Liver (tissue), 9 donors: ENCODE results near the gene ABHD8. TPM values are rescaled to one million over a fixed set of nuclear protein-coding genes. Genes with fewer than 3 reads are reported as not detected.

Source experiments
- DNase-seq: peaks from one replicate; pipeline ENCODE4 v3.0.0-alpha.2; 2017; ENCODE audit warnings: low spot score
- H3K27ac ChIP-seq, 2 donors: one replicate each; pipeline ENCODE4 v1.7.0; 2013; ENCODE audit warnings: inconsistent platforms in 2 of 2, low read length in 2 of 2, control low read depth in 1 of 2, low read depth in 1 of 2, mild to moderate bottlenecking in 1 of 2
- H3K27me3 ChIP-seq, 4 donors: one replicate each; pipeline versions ENCODE4 v1.6.1 to v1.7.0; 2013; ENCODE audit warnings: low read length in 3 of 4, inconsistent platforms in 1 of 4, mild to moderate bottlenecking in 1 of 4, moderate library complexity in 1 of 4; ENCODE audit not compliant: control insufficient read depth in 4 of 4, insufficient read depth in 4 of 4
- H3K36me3 ChIP-seq, 4 donors: one replicate each; pipeline versions ENCODE4 v1.6.1 to v1.7.0; 2013; ENCODE audit warnings: low read length in 3 of 4, mild to moderate bottlenecking in 3 of 4, low read depth in 1 of 4, moderate library complexity in 1 of 4; ENCODE audit not compliant: control insufficient read depth in 4 of 4, insufficient read depth in 3 of 4
- H3K4me1 ChIP-seq, 4 donors: one replicate each; pipeline versions ENCODE4 v1.6.1 to v1.7.0; 2013; ENCODE audit warnings: low read length in 3 of 4, mild to moderate bottlenecking in 3 of 4, moderate library complexity in 1 of 4; ENCODE audit not compliant: control insufficient read depth in 4 of 4, insufficient read depth in 4 of 4
- H3K4me3 ChIP-seq, 3 donors: one replicate each; pipeline versions ENCODE4 v1.6.1 to v1.7.0; 2013; ENCODE audit warnings: low read length in 3 of 3, control low read depth in 1 of 3, low read depth in 1 of 3, mild to moderate bottlenecking in 1 of 3
- H3K9ac ChIP-seq, 2 donors: one replicate each; pipeline ENCODE4 v1.7.0; 2013; ENCODE audit warnings: low read length in 2 of 2, mild to moderate bottlenecking in 2 of 2, moderate library complexity in 2 of 2, control low read depth in 1 of 2, low read depth in 1 of 2
- H3K9me3 ChIP-seq, 4 donors: one replicate each; pipeline versions ENCODE4 v1.6.1 to v1.7.0; 2013; ENCODE audit warnings: low read length in 3 of 4; ENCODE audit not compliant: control insufficient read depth in 4 of 4
- EGR1 ChIP-seq, 2 donors: IDR thresholded peaks; 2 replicates each; pipeline ENCODE4 v1.6.1; 2016 to 2018; ENCODE audit warnings: antibody characterized with exemption in 2 of 2, low read depth in 2 of 2
- FOXA1 ChIP-seq: IDR thresholded peaks from 2 replicates; pipeline ENCODE4 v1.6.1; 2016; ENCODE audit warnings: antibody characterized with exemption
- FOXA2 ChIP-seq: IDR thresholded peaks from 2 replicates; pipeline ENCODE4 v1.6.1; 2016; ENCODE audit warnings: antibody characterized with exemption
- GABPA ChIP-seq, 2 donors: IDR thresholded peaks in 1 of 2; conservative IDR thresholded peaks in 1 of 2; 2 replicates each; pipeline ENCODE4 v1.6.1; 2016; ENCODE audit warnings: antibody characterized with exemption in 2 of 2, mild to moderate bottlenecking in 1 of 2, moderate library complexity in 1 of 2
- HNF4A ChIP-seq, 2 donors: conservative IDR thresholded peaks; 2 replicates each; pipeline ENCODE4 v1.6.1; 2016; ENCODE audit warnings: antibody characterized with exemption in 2 of 2, mild to moderate bottlenecking in 2 of 2
- HNF4G ChIP-seq: IDR thresholded peaks from 2 replicates; pipeline ENCODE4 v1.6.1; 2016; ENCODE audit warnings: antibody characterized with exemption
- JUND ChIP-seq, 2 donors: IDR thresholded peaks; 2 replicates each; pipeline ENCODE4 v1.6.1; 2016; ENCODE audit warnings: antibody characterized with exemption in 2 of 2
- NR2F2 ChIP-seq: IDR thresholded peaks from 2 replicates; pipeline ENCODE4 v1.6.1; 2016; ENCODE audit warnings: antibody characterized with exemption
- RXRA ChIP-seq, 2 donors: IDR thresholded peaks; 2 replicates each; pipeline ENCODE4 v1.6.1; 2017 to 2018; ENCODE audit warnings: antibody characterized with exemption in 2 of 2, mild to moderate bottlenecking in 1 of 2
- SP1 ChIP-seq: IDR thresholded peaks from 2 replicates; pipeline ENCODE4 v1.6.1; 2018; ENCODE audit warnings: antibody characterized with exemption, mild to moderate bottlenecking
- TAF1 ChIP-seq: conservative IDR thresholded peaks from 2 replicates; pipeline ENCODE4 v1.6.1; 2016; ENCODE audit warnings: antibody characterized with exemption, mild to moderate bottlenecking
- WGBS: extraction: QIAGEN DNeasy Blood & Tissue Kit; methylation state at CpG from one replicate; pipeline ENCODE4 v1.1.7; 2013; 5-methylcytosine and 5-hydroxymethylcytosine counted together
- polyA plus RNA-seq, 2 donors: library from polyadenylated mRNA; stranded (reverse) in 1 of 2; unstranded in 1 of 2; fragments of 200-250 nt in 1 of 2; fragments of >200 nt in 1 of 2; fragmentation: Nextera tagmentation in 1 of 2; extraction: Ambion mirVana in 1 of 2; gene quantifications; one replicate each; pipeline versions ENCODE4 v1.2.1 to v1.2.3, GENCODE V29; 2013 to 2015
- total RNA-seq, 2 donors: library from RNA; depleted of rRNA; stranded (reverse); fragments of >200 nt; gene quantifications; one replicate each; pipeline ENCODE4 v1.2.3, GENCODE V29; 2014
- TF ChIP-seq, protein P1 (sequence below): IDR thresholded peaks from 2 replicates; pipeline ENCODE4 v1.6.1; 2016; ENCODE audit warnings: antibody characterized with exemption
- donor health status: healthy.
- donor health status: healthy.
- donor health status: healthy.
- donor health status: healthy.
- donor health status: healthy.

ABHD8 gene
- total and polyA plus RNA-seq, 4 donors = 6.3 to 26.9 (median 14.4) TPM

- WGBS = 65% methylated on average over 17 of the region's 17 CpGs
- peaks cover 8 to 25% (median 17%) of the 10 kb centered on the region in 4 donors for H3K4me1 ChIP-seq
- H3K27ac ChIP-seq = peak overlapping the region; percentile 49 to 75
- no peak for DNase-seq
- H3K9me3 ChIP-seq = no peaks in the 10 kb centered on the region
- no peak overlapping the region for H3K4me3 ChIP-seq
- H3K27me3 ChIP-seq = no peaks in the 10 kb centered on the region
- TF ChIP-seq RXRA (IDR thresholded peaks at IDR 0.05) = peak; percentile 51 to 79
- TF ChIP-seq SP1 = peak; percentile 76
- peak in 1 of 2 donors; percentile 12 for TF ChIP-seq GABPA (IDR thresholded peaks at IDR 0.05 in 1 of 2, conservative IDR thresholded peaks at IDR 0.05 in 1 of 2)
- TF ChIP-seq JUND (IDR thresholded peaks at IDR 0.05) = peak in 1 of 2 donors; percentile 42
- TF ChIP-seq, protein P1, sequence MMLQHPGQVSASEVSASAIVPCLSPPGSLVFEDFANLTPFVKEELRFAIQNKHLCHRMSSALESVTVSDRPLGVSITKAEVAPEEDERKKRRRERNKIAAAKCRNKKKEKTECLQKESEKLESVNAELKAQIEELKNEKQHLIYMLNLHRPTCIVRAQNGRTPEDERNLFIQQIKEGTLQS = no peak
- no peak for TF ChIP-seq EGR1 (IDR thresholded peaks at IDR 0.05; ENCODE audit: low read depth in 2 of 2)
- no peak for TF ChIP-seq NR2F2
- no peak for TF ChIP-seq FOXA1
- peak; percentile 52 to 53 for TF ChIP-seq HNF4A (conservative IDR thresholded peaks at IDR 0.05)
- H3K36me3 ChIP-seq = peaks cover 0 to 3% (median 0%) of the 10 kb centered on the region in 4 donors
- no peak overlapping the region for H3K9ac ChIP-seq
Observed at GRCh38 chr19:17340871-17341357, 37.7 kb upstream of the ABHD8 start.

DNA sequence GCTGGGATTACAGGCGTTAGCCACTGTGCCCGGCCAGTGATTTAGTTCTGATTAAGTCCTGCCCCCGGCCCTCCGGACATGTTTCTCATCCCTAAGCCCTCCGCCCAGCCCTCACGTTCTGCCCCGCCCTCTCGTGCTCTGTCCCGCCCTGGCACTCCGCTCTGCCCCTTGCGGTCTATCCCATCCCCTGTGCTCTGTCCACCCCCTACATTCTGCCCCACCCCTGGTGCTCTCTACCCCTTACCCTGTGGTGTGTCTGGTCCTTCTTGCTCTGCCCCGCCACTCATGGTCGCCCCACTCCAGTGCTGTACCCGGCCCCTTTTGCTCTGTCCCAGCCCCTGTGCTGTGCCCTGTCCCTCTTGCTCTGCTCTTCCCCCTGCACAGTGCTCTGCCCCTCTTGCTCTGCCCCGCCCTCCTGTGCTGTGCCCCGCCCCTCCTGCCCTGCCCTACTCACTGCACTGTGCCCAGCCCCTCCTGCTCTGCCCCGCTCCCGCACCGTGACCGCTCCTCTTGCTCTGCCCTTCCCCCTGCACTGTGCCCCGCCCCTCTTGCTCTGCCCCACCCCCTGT, 37.2 kb upstream of the ABHD8 start:
- Histone ChIP-seq H3K4me3 (no peak overlapping the region), H3K27me3 (no peaks in the 10 kb centered on the region), H3K27ac (peak overlapping the region; percentile 49 to 75), H3K4me1 (peaks cover 8 to 26% (median 17%) of the 10 kb centered on the region in 4 donors), H3K9ac (no peak overlapping the region), H3K36me3 (peaks cover 0 to 3% (median 0%) of the 10 kb centered on the region in 4 donors), H3K9me3 (no peaks in the 10 kb centered on the region)
- TF ChIP-seq TAF1 (no peak), SP1 (no peak), NR2F2 (no peak), HNF4G (no peak), GABPA (IDR thresholded peaks at IDR 0.05 in 1 of 2, conservative IDR thresholded peaks at IDR 0.05 in 1 of 2) (no peak)
- TF ChIP-seq, protein P1 = no peak
- peak; percentile 68 for DNase-seq
- WGBS = 71% methylated on average over 21 of the region's 21 CpGs

- WGBS = 94% methylated on average over 34 of the region's 34 CpGs
- Histone ChIP-seq H3K36me3 (peaks cover 0 to 3% (median 0%) of the 10 kb centered on the region in 4 donors), H3K9me3 (no peaks in the 10 kb centered on the region), H3K27ac (no peak overlapping the region), H3K4me1 (peaks cover 9 to 36% (median 23%) of the 10 kb centered on the region in 4 donors), H3K9ac (no peak overlapping the region), H3K4me3 (no peak overlapping the region), H3K27me3 (no peaks in the 10 kb centered on the region)
- peak; percentile 61 for DNase-seq
- no peak for TF ChIP-seq FOXA2
Observed at GRCh38 chr19:17339088-17339741, 36.0 kb upstream of the ABHD8 start.
